Stimulated activated CD8-positive, alpha-beta memory T cell treated with anti-CD3 and anti-CD28 coated beads, Interleukin-12 subunit alpha, Interleukin-12 subunit beta, amount 100 ng/mL, for 24 hours (primary cell): ENCODE data around the gene LIG4.
"Not testable (repeated sequence)": the region's sequence is repeated elsewhere in the genome, so short reads cannot be mapped to it uniquely, and the experiment has no call there.

Source experiments
- DNase-seq: peaks from one replicate; pipeline ENCODE4 v3.0.0-alpha.2; 2020; ENCODE audit errors: extremely low read depth

The LIG4 gene

DNA sequence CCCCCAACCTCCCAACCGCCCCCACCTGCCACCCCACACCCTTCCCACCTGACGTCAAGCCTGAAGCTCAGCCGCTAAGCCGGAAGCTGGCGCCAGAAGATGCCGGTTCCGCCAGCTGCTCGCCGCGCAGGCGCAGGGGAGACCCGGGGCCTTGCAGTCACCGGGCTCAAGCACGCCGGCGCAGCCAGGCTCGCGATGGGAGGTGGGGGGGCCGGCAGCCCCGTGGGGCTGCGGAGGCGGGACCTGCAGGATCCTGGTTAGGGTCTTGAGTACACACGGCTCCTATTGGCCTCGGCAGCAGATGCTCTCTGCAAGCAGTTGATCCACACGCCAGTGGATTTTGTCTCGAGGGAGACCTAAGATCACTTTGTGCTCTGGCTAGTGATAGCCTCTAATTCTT lies at the start of gene LIG4:
Gene LIG4 (minus strand): TSS at position 101 of the 400 bp plus-strand sequence. CDS start 4,268 bp downstream, outside the sequence.
- DNase-seq, result peak; percentile 85

DNA sequence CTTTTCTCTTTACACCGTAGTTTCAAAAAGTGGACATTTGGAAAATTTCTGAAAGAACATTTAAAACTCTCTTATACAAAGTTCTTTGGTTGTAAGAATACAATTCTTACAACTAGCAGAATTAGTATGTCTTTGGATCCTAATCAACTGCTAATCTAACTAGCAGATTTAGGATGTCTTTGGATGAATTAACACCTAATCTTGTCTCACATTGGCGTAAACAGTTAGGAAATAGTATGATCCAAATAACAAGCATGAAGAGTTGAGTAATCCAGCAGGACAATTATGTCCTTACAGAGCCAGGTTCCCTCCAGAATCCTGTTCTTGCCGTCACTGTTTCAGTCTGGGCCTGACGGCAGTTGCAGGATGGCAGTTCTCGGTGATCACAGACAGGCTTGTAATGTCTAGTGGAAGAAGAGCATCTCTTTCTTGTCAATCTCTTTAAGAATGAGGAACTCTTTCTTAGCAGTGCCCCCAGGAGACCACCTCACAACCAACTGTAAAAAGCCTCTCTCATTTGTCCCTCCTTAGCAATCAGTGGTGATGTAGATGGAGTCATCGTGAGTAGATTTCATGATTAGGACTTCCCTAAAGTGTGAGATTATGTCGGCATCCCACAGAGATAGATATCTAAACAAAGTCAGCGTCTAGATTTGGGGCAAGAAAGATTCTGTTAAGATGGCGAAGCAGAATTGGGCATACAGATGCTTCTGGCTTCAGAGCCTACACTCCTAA lies 48.5 kb upstream of the LIG4 start:
- DNase-seq, result no peak

DNA sequence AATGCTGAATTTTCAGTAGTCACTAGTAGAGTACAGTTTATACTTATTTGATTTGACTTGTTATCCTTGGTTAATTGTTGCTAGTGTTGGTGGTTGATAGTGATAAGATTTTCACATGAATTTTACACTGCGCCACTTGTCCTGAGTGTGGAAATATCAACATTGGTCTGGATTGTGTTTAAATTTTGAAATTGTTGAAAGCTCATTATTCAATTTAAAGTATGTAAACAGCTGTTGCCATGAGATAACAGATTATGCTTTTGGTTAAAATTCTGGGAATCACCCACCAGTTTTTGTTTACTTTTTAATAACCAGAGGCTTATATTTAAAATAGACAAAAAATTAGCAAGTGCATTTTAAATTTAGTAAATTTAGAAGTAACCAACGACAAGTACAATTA lies 41.9 kb upstream of the LIG4 start:
- no peak for DNase-seq

DNA sequence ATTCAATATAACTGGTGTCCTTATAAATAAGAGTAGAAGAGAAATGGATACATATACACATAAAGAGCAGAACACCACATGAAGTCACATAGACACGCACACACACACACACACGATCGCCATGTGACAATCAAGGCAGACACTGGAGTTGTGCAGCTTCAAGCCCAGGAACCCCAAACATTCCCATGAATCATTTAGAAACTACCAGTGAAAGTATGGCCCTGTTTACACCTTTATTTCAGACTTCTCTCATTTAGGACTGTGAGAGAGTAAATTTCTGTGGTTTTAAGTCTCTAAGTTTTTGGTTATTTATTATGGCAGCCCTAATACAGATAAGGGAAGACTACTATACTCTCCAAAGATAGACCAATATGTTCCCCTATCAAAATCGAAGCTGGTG lies 33.8 kb upstream of the LIG4 start:
- no peak for DNase-seq

DNA sequence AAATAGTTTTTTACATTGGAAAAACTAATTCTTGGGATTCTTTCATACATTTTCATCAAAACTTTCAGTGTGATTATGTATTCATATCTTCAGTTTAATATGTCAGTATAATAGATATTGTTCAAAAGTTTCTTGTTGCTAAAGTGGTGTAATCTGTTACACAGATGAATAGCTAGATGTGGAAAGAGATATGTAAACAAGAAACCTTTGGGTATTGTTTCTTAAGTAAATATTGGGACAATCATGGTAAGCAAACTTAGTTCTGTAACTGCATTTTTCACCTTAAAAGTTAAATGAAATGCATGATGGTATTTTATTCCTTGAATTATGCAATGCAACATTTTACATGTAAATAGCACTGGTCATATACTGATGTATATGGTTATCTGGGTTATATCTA lies 15.0 kb upstream of the LIG4 start:
- no peak for DNase-seq

DNA sequence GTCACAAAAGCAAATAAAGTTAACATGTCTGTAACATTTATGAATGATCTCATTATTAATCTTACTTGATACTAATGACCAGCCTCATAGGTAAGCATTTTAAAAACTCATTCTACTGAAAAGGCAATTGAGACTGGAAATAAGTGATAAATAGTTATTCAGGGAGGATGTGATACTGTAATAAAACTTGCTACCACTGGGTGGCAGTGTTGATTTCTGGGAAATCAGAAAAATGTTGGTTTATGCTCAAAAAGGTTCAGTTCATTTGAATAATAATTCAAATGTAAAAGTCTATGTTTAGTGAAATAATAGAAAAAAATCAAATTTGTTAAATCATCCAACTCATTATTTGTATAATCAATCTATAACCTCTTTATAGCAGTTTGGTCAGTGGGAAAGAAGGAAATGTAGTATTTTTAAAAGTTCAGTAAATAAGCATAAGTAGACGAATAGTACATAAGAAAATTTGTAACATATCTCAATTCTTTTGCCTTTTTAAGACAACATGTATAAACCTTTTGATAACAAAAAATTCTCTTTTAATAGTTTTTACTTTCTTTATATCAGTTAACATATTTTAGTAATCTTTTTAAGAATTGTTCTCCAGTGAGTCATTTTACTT lies 12.4 kb upstream of the LIG4 start:
- no peak for DNase-seq

DNA sequence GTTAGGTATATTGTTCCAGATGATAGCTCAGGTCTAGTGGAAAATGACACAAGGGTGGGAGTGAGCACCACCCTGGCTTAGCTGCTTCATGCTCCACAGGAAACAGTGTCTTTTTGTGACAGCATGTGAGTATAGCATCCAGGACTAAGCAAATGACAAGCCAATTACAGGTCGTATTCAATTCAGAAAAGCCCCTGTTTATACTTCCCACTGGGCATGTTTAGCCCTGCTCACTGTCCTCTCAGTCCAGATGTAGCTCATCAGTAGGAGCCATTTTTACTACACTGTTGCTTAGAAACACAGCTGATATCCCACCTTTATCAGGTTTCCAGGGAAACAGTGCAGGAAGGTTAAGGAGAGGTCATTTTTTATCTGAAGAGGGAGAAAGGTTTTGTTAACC lies 10.8 kb upstream of the LIG4 start:
- no peak for DNase-seq

DNA sequence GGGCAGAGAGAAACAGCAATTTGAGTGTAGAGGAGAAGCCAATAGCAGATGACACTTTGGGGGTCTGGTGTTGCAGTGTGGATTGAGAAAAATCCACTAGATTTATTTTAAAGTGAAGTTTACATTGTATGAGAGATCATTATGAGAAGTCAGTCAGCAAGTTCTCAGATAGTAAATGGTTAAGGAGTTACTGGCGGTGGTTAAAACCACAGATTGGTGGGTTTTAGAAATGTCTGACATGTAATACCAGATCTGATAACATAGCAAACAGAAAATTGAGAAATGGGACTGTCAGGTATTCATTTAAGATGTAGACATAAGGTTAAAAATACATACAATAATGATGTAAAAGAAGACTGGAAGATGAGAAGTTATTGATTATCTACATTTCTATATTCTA lies 10.1 kb upstream of the LIG4 start:
- DNase-seq, result no peak

DNA sequence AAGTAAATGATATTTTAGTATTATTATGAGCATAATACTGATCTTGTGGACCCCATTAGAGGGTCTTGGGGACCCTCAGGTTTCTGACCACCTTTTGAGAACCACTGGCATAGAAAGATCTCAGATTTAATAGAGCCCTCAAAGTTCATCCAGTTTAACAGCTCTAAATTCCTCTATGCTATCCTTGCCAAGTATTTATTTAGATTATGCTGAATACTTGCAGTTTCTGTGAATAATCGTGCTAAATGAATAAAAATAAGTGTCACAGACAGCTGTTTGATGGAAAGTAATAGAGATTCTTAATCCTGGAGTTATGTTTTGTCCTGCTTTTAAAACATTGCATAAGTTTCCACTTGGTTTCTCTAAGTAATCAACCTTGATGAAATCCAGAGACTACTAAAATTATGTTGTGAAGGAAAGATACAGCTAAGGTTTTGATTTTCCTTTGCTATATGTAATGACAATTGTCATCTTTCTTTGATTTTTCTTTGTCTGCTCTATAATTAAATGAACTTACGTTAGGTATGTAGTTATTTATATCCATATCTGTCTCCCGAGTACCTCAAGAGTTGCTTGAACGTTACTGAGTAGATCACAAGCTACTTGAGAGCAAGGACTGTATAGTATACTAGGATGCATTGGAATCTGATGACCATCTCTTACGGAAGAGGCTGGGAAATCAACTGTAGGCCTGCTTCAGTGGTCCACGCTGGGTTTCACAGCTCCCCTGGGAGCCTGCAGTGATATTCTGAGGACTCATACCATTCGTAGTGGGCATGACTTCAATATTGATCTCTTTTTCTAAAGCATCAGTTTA lies 8.6 kb upstream of the LIG4 start:
- DNase-seq, result no peak

DNA sequence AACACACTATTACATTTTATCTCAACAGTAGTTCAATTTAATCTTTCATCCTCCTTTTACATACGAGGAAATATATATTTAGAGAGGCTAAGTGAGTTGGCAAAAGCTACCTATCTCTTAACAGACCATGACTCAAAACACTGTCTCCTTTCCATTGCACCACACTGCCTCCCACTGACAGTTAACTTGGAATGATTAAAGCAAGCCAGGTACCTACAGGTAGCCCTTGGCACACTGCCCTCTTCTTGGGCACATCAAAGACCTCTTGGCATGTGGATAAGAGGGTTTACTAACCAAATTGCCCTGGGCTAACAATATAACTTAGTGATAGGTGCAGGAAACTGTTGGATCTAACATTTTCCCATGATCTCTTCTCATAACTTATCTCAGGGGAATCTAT lies 4.7 kb upstream of the LIG4 start:
- no peak for DNase-seq

DNA sequence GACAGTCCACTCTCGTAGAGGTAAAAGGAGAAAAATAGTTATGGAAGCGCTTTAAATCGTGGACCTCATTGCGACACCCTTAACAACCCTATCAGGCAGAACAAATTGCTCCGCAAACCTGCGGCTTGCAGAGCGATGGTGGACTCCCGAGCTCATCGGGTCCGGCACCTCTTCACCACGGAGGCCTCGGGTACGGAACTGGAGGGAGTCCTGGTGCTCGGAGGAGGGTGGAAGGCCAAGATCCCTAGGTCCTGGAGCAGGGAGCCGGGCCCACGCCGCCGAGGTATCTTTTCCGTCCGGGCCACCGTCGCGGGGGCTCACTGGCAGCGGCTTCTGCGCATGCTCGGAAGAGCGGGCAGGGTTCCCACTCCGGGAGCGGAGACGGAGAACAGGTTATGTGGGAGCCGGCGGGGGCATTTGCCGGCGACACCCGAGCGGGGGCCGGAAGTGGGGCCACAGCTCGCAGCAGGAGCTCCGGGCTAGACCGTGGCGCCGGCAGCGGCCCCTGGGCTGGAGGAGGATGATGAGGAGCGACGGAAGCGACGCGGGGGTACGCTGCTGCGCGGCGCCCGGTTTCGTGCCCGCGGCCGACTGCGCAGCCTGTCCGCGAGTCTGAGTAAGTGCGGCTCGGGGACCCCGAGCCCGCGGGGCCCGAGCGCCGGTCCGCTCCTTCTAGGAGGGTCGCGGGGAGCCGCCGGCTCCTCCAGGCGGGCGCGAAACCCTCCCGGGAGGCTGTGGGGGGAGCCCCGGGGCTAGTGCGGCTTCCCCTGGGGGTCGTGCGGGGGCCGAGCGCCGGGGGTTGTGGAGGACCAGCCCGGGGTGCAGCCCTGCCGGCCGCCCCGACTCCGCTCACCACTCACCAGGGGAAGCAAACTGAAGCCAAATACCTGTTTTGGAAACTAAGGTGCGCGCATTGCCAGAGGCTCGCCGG lies 3.0 kb upstream of the LIG4 start, which contains the start of gene ABHD13:
Gene ABHD13 (plus strand): TSS at position 349 of the 931 bp plus-strand sequence. CDS start 10,827 bp downstream, outside the sequence.
- peak; percentile 82 for DNase-seq

DNA sequence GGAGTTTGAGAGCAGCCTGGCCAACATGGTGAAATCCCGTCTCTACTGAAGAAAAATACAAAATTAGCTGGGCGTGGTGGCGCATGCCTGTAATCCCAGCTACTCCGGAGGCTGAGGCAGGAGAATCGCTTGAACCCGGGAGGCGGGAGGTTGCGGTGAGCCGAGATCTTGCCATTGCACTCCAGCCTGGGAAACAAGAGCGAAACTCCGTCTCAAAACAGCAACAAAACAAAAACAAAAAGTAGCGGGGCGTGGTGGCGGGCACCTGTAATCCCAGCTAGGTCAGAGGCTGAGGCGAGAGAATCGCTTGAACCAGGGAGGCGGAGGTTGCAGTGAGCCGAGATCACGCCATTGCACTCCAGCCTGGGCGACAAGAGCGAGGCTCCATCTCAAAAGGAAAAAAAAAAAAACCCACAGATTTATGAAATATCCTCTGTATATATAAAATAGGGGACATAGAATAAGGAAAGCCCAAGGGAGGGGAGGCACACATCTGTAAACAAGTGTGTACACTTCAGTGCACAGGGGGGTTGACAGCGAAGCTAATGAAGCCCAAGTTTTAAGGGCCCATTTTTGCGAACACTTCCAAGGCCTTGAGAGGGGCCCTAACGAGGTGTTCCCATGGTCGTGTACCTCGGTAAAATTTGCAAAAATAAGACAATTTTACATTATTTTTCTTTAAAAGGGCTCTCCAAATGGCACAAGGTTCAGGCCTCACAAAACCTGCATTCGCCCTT lies 2.1 kb upstream of the LIG4 start:
- DNase-seq, result not testable (repeated sequence)

DNA sequence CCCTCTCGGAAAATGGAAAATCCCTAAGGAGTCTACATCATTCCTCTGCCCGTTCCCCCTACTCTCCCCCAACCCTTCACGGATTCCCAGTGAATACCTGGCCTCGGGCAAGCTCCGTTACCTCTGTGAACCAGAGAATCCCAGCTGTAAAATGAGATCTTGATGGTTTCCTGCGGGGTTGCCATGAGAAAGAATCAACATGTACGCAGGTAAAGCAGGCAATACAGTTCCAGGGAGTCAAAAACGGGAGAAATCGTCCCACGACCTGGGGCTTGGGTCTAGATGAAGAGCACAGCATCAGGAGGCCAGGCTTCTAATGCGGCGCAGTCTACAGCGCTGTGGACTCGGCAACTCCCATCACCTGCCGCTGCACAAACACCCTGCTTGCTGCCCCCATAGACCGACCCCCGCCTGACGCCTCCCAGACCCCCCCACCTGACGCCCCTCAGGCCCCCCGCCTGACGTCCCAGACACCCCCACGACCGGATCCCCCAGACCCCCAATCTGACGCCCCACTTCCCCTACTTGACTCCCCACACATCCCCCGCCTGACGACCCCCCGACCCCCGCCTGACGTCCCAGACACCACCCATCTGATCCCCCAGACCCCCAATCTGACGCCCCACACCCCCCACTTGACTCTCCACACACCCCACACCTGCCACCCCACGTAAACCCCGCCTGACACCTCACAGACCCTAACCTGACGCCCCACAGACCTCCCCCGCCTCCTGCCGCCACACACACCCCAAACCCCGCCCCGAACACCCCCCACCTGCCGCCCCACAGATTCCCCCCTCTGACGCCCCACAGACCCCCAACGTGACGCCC lies 680 bp downstream of the LIG4 start:
- DNase-seq, result no peak

DNA sequence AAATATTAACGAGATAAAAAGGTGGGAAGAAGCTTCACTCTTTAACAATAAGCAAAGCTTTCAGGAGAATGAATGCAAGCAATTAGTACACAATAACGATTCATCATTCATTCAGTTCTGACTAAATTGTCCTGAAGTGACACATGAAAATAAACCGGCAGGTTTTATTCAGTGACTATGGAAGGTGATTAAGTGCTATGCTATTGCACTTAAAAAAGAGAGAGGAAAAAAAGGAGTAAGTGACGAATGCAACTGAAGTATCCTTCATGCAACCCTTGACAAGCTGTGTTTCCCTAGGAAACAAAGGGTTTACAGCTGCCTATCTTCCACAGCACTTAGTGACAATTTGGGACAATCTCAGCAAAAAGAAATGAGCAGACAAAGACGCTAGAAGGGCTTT lies 1.4 kb downstream of the LIG4 start:
- DNase-seq, result no peak

DNA sequence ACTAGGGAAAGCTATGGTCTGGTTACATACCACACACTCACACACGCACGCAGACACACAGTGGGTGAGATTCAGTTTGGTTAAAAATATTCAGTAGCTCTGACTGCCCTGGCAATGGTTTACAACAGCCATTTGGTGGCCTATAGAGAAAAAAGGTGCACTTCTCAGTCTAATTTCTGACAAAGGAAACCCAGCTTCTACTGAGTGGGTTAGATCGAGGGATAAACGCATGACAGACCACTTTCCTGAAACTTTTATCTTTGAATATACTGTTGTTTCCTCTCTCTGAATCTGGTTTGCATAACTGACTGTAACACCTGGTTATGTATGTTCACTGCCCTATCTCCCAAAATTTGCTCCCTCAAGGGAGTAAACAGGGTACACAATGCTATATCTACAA lies 2.5 kb downstream of the LIG4 start:
- DNase-seq, result no peak

DNA sequence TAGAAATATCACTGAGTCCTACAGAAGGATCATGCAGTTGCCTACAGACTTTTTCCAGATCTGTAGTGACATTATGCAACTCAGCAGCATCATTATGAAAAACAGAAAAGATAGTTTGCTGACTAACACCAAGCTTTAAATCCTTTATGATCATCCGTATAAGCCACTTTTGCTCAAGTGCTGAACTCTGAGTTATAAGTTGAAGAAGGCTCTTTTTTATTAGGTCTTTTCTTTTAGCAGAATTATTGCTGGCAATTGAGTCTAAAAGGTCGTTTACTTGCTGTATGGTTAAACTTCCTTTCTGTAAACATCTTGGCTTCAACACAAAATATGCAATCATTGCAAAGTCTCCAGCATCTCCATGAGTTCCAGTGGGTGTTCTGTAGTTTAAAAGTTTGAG lies 4.8 kb downstream of the LIG4 start:
- DNase-seq, result no peak

DNA sequence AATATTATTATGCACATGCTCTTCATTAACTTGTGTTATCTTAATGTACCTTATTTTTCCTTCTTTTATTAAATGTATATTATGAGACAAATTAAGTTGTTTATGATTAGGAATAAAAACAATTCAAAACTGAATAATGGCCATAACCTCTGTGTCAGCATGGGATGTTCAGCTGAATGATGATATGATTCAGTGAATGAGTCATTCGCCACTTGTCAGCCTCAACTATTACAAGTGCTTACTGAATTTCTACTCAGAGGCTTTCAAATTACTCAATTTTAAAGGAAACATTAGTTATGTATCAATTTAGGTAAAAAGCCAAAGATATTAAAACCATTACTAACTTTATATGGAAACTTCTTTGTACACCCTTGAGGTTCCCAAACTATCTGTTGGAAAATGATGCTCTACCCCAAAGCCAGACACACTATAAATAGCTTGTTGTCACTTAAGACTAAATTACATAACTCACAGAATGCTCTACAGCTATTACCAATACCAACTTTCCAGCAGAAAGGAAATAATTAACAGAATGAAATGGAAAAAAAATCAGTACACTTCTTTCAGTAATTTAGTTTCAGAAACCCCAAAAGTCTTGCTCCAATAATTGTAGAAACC lies 14.4 kb downstream of the LIG4 start:
- no peak for DNase-seq

DNA sequence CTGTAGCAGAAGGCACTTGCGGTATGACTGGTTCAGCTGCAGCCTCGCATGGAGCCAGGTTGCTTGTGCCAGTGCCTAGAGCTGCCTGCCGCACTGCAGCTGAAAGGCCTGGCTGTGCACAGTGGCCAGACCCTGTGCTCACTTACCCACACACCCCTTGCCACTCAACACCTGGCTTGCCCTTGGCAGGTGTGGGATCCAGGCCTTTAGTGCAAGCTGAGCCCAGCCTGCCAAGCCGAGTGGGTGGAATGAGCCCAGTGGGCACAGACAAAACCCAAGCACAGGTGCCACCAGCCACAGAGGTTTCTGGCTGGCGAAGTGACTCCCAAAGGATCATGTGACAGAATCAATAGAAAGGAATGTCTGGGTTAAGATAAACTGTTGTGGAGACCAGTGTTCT lies 19.5 kb downstream of the LIG4 start:
- DNase-seq, result no peak

DNA sequence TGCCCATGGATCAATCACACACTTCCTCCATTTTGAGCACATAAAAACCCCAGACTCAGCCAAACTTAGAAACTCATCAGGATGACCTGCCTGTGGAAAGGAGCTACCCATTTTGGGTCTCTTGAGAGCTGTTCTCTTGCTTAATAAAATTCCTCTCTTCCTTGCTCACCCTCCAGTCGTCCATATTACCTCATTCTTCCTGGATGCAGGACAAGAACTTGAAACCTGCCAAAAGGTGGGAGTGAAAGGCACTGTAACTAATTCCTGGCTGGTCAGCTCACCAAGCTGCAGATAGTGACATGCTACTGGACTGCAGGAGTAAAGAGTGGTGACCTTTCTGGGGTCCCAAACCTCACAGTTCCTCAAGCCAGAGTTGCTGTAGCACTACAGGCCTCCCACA lies 20.2 kb downstream of the LIG4 start:
- no peak for DNase-seq
